Central memory CD8-positive, alpha-beta T cell (primary cell): ENCODE measurements around the gene NEURL1.
"Not testable (repeated sequence)": the region's sequence is repeated elsewhere in the genome, so short reads cannot be mapped to it uniquely, and the experiment has no call there.

Source experiments
- ATAC-seq: fragments of 150-1000 bp; cut with Tn5 transposase; replicated peaks from 2 replicates; pipeline ENCODE4 v1.10.0; 2022; ENCODE audit warnings: mild to moderate bottlenecking, moderate FRiP score, moderate number of reproducible peaks; ENCODE audit not compliant: poor library complexity, severe bottlenecking; ENCODE audit errors: extremely low read depth
- DNase-seq, 2 donors: peaks; one replicate each; pipeline ENCODE4 v3.0.0; 2021; ENCODE audit warnings: low spot score in 2 of 2
- H3K27ac Mint-ChIP-seq: one replicate; pipeline ENCODE4 v1.8.0; 2022; ENCODE audit warnings: low read depth, mild to moderate bottlenecking, moderate library complexity, mixed read lengths
- H3K27me3 Mint-ChIP-seq: one replicate; pipeline ENCODE4 v1.8.0; 2022; ENCODE audit warnings: mixed read lengths
- H3K36me3 Mint-ChIP-seq: one replicate; pipeline ENCODE4 v1.8.0; 2022; ENCODE audit warnings: mild to moderate bottlenecking, moderate library complexity, mixed read lengths; ENCODE audit not compliant: insufficient read depth
- H3K4me1 Mint-ChIP-seq: one replicate; pipeline ENCODE4 v1.8.0; 2022; ENCODE audit warnings: mixed read lengths
- H3K4me3 Mint-ChIP-seq: one replicate; pipeline ENCODE4 v1.8.0; 2022; ENCODE audit warnings: mild to moderate bottlenecking, moderate library complexity, mixed read lengths
- H3K9me3 Mint-ChIP-seq: one replicate; pipeline ENCODE4 v1.8.0; 2022; ENCODE audit warnings: mixed read lengths

NEURL1 gene

GRCh38 chr10:103622286-103622685 is 128.8 kb downstream of the NEURL1 start:
- Mint-ChIP-seq H3K27ac (peak overlapping the region; percentile 83), H3K9me3 (no peaks in the 10 kb centered on the region), H3K27me3 (no peaks in the 10 kb centered on the region), H3K36me3 (peaks cover 6% of the 10 kb centered on the region), H3K4me3 (no peak overlapping the region), H3K4me1 (no peaks in the 10 kb centered on the region)
- no peak for ATAC-seq
- no peak for DNase-seq

DNA sequence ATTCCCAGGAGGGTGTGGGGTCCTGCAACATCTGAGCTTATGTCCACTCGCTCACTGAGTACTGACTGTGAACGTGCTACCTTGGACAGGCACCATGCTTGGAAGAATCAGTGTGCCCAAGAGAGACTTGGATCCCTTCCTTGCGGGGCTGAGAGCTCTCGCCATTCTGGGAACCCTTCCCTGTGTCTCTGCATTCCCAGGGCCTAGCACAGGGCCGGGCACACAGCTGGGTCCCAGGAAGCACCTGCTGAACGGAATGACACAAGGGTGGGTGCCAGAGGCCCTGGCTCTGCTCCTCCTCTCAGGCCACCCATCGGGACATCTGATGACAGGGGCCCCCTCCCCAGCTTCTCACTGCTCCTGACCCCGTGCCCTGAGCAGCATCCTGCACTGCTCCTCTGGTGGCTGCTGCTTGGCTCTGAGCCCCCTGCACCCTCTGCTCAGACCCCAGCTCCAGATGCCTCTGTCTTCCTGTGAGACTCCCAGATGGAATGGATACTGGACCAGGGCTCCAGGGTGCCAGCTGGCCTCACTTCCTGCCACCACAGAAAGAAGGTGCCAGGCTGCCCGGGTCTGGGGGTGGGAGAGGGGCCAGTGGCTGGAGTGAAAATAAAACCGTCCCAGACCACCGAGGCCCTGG is 129.6 kb downstream of the NEURL1 start:
- Mint-ChIP-seq H3K36me3 (peaks cover 8% of the 10 kb centered on the region), H3K4me1 (no peaks in the 10 kb centered on the region), H3K27me3 (no peaks in the 10 kb centered on the region), H3K4me3 (no peak overlapping the region), H3K9me3 (no peaks in the 10 kb centered on the region), H3K27ac (no peak overlapping the region)
- ATAC-seq (no peak), DNase-seq (no peak)

DNA sequence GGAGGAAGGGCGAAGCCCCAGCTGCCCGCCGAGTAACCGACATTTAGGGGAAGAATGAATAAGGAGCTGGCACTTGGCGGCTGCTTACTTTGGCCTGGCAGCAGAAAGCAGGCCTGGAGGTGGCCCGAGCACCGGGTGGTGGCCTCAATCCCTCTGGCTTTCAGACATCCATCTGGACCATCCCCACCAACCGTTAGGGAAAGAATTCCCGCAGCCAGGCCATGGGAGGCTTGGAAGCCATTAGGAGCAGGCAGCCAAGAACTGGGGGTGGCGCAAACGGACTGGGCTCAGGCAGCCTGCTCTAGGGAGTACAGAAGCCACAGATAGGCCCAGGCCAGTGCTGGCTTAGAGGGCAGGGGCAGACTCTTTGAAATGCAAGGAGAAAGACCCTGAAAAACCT is 132.7 kb downstream of the NEURL1 start:
- Mint-ChIP-seq H3K4me1 (no peaks in the 10 kb centered on the region), H3K27me3 (no peaks in the 10 kb centered on the region), H3K27ac (no peak overlapping the region), H3K9me3 (no peaks in the 10 kb centered on the region), H3K4me3 (no peak overlapping the region), H3K36me3 (peaks cover 6% of the 10 kb centered on the region)
- ATAC-seq (no peak), DNase-seq (no peak)

GRCh38 chr10:103627111-103627892 is 133.8 kb downstream of the NEURL1 start:
- H3K4me1 Mint-ChIP-seq, result peaks cover 5% of the 10 kb centered on the region
- no peaks in the 10 kb centered on the region for H3K9me3 Mint-ChIP-seq
- H3K4me3 Mint-ChIP-seq, result no peak overlapping the region
- ATAC-seq, result no peak
- H3K36me3 Mint-ChIP-seq, result peaks cover 9% of the 10 kb centered on the region
- no peaks in the 10 kb centered on the region for H3K27me3 Mint-ChIP-seq
- no peak for DNase-seq
- H3K27ac Mint-ChIP-seq, result no peak overlapping the region

DNA sequence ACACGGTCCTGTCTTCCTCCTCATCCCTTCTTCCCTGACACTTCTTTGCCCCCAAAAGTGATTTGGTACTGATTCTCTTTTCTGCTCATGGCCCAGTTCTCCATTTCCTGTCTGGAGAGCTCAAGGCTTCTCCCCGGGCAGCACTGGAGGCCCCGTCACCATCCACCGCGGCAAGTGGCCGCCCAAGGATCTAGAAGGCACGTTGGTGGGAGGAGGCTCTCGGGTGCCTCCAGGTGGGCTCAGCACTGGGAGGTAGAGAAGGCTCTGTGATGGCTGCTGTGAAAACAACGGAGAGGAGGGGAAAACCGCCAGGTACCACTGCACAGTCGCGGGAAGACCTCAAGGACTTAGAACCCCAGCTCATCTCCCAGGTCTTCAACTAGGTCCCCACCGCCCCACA is 134.4 kb downstream of the NEURL1 start:
- Mint-ChIP-seq H3K4me3 (no peak overlapping the region), H3K36me3 (peaks cover 9% of the 10 kb centered on the region), H3K9me3 (no peaks in the 10 kb centered on the region), H3K27me3 (no peaks in the 10 kb centered on the region), H3K27ac (no peak overlapping the region), H3K4me1 (peaks cover 6% of the 10 kb centered on the region)
- ATAC-seq, result no peak
- DNase-seq, result no peak

DNA sequence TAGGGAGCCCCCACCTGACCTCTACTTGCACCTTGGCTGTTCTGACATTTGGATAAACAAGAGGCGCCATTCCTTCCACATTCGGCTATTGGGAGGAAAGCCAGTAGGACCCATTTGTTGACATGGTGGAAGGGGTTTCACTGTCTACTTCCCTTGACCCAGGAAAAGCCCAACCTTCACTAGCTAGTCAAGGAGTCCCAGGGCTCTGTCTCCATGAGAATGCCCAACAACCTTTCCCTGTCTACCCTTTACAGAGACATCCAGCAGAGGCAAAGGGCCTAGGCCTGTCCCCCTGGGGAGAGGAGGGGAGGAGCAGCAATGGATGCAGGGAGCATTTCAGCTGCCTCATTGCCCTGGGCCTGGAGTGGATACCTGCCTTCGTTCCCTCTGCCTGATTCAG is 136.1 kb downstream of the NEURL1 start:
- peaks cover 9% of the 10 kb centered on the region for H3K36me3 Mint-ChIP-seq
- H3K27ac Mint-ChIP-seq, result no peak overlapping the region
- ATAC-seq (no peak), DNase-seq (no peak)
- peaks cover 6% of the 10 kb centered on the region for H3K4me1 Mint-ChIP-seq
- no peaks in the 10 kb centered on the region for H3K9me3 Mint-ChIP-seq
- H3K4me3 Mint-ChIP-seq, result no peak overlapping the region
- H3K27me3 Mint-ChIP-seq, result no peaks in the 10 kb centered on the region

GRCh38 chr10:103630156-103630555 is 136.7 kb downstream of the NEURL1 start:
- ATAC-seq, result no peak
- Mint-ChIP-seq H3K4me1 (peaks cover 6% of the 10 kb centered on the region), H3K27me3 (no peaks in the 10 kb centered on the region), H3K36me3 (peaks cover 9% of the 10 kb centered on the region), H3K9me3 (no peaks in the 10 kb centered on the region), H3K4me3 (no peak overlapping the region), H3K27ac (no peak overlapping the region)
- no peak for DNase-seq

DNA sequence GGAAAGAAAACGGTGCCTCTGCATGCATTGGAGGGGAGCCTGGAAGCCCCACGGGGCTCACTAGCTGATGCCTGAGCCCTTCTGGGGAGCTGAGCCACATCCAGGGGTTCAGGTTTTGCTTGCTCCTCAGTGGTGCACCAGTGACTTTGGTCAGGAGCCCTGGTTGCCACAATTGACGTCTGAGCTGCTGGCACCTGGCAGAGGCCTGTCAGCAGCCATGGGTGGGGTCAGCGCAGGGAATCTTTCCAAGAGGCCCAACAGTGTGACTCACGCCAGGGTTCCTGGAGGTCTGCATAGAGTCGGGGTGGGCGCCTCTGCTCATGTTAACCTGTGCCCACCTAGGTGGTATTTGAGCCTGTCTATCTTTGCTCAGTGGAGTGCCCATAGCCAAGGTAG is 138.7 kb downstream of the NEURL1 start:
- ATAC-seq (peak; percentile 53), DNase-seq (no peak)
- Mint-ChIP-seq H3K4me1 (peaks cover 6% of the 10 kb centered on the region), H3K27me3 (no peaks in the 10 kb centered on the region), H3K4me3 (no peak overlapping the region), H3K27ac (peak overlapping the region; percentile 41), H3K36me3 (peaks cover 7% of the 10 kb centered on the region), H3K9me3 (no peaks in the 10 kb centered on the region)

GRCh38 chr10:103632871-103633270 is 139.4 kb downstream of the NEURL1 start:
- not testable (repeated sequence) for DNase-seq, H3K4me1 Mint-ChIP-seq, H3K36me3 Mint-ChIP-seq, H3K9me3 Mint-ChIP-seq, H3K4me3 Mint-ChIP-seq, H3K27me3 Mint-ChIP-seq
- ATAC-seq, result peak; percentile 62
- H3K27ac Mint-ChIP-seq, result peak overlapping the region; percentile 41

GRCh38 chr10:103633846-103634245 is 140.3 kb downstream of the NEURL1 start:
- DNase-seq (no peak), ATAC-seq (no peak)
- H3K4me3 Mint-ChIP-seq, result no peak overlapping the region
- peaks cover 6% of the 10 kb centered on the region for H3K4me1 Mint-ChIP-seq
- H3K27me3 Mint-ChIP-seq, result no peaks in the 10 kb centered on the region
- H3K36me3 Mint-ChIP-seq, result peaks cover 6% of the 10 kb centered on the region
- no peaks in the 10 kb centered on the region for H3K9me3 Mint-ChIP-seq
- H3K27ac Mint-ChIP-seq, result no peak overlapping the region

GRCh38 chr10:103635580-103635979 is 142.1 kb downstream of the NEURL1 start:
- Mint-ChIP-seq H3K4me3 (no peak overlapping the region), H3K9me3 (no peaks in the 10 kb centered on the region), H3K4me1 (peaks cover 6% of the 10 kb centered on the region), H3K27me3 (no peaks in the 10 kb centered on the region), H3K27ac (no peak overlapping the region), H3K36me3 (peaks cover 9% of the 10 kb centered on the region)
- DNase-seq (no peak), ATAC-seq (no peak)

DNA sequence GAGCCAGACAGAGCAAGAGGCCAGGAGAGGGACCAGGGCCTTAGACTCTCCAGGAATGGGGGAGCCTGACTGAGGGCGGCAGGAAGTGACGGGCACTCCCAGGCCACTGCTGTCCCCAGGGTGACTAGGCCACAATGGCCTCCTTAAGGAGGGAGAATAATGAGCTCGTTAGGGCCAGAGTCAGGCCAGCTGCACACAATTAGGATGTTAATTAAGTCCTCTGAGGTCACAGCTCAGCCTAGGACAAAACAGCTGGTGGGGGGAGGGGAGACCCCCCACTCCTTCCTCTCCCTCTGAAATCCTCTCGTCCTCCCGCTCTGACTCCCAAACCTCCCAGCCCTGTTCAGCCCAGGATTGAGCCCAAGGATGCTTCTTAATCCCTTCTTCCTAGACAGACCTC is 143.0 kb downstream of the NEURL1 start:
- H3K4me1 Mint-ChIP-seq, result peaks cover 6% of the 10 kb centered on the region
- no peaks in the 10 kb centered on the region for H3K27me3 Mint-ChIP-seq
- no peak for ATAC-seq
- H3K4me3 Mint-ChIP-seq, result no peak overlapping the region
- no peak for DNase-seq
- H3K36me3 Mint-ChIP-seq, result peaks cover 7% of the 10 kb centered on the region
- no peaks in the 10 kb centered on the region for H3K9me3 Mint-ChIP-seq
- no peak overlapping the region for H3K27ac Mint-ChIP-seq

- H3K27ac Mint-ChIP-seq, result no peak overlapping the region
- ATAC-seq (no peak), DNase-seq (no peak)
- no peaks in the 10 kb centered on the region for H3K27me3 Mint-ChIP-seq
- peaks cover 5% of the 10 kb centered on the region for H3K36me3 Mint-ChIP-seq
- no peaks in the 10 kb centered on the region for H3K9me3 Mint-ChIP-seq
- H3K4me3 Mint-ChIP-seq, result no peak overlapping the region
- peaks cover 4% of the 10 kb centered on the region for H3K4me1 Mint-ChIP-seq
Observed at GRCh38 chr10:103637011-103637410, 143.5 kb downstream of the NEURL1 start.
